GM12875 (cell line): Measurements from ENCODE around the gene DAAM1.

Experiments used
- H3K4me3 ChIP-seq: one replicate; pipeline ENCODE4 v1.5.1; 2011; ENCODE audit warnings: low read depth, low read length, control low read depth
- TF ChIP-seq, protein P1 (sequence below): IDR thresholded peaks from 2 replicates; pipeline ENCODE4 v1.5.1; 2011; ENCODE audit warnings: low read depth, mild to moderate bottlenecking, control low read depth, inconsistent platforms, low read length, moderate library complexity, borderline replicate concordance; ENCODE audit not compliant: insufficient read depth

The DAAM1 gene

GRCh38 chr14:59188461-59189090 is at the start of gene DAAM1:
Gene DAAM1 (plus strand): TSS chr14:59188667. CDS start chr14:59263478, 74,811 bp downstream.
- TF ChIP-seq, protein P1, sequence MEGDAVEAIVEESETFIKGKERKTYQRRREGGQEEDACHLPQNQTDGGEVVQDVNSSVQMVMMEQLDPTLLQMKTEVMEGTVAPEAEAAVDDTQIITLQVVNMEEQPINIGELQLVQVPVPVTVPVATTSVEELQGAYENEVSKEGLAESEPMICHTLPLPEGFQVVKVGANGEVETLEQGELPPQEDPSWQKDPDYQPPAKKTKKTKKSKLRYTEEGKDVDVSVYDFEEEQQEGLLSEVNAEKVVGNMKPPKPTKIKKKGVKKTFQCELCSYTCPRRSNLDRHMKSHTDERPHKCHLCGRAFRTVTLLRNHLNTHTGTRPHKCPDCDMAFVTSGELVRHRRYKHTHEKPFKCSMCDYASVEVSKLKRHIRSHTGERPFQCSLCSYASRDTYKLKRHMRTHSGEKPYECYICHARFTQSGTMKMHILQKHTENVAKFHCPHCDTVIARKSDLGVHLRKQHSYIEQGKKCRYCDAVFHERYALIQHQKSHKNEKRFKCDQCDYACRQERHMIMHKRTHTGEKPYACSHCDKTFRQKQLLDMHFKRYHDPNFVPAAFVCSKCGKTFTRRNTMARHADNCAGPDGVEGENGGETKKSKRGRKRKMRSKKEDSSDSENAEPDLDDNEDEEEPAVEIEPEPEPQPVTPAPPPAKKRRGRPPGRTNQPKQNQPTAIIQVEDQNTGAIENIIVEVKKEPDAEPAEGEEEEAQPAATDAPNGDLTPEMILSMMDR = no peak
- peak within 1 kb of the TSS; percentile 87 for H3K4me3 ChIP-seq

DNA sequence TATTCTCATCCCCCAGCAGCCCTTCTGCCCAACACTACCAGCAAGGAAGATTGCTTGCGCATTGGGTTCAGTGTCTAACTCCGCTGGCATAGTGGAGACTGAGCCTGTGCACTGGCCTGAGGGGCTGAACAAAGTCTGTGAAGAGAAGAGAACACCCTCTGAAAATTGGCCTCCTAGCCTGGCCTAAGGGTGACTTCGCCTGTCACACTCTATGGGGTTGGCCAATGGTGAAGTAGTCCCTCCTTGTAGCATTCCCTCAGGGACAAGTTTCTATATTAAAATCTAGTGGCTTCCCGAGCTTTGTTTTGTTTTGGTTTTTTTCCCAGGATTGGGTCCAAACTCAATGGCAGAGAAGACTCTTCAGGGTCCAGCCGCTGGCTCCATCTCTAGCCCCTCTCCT is 49.1 kb upstream of the DAAM1 start:
- TF ChIP-seq, protein P1 = no peak
- no peak overlapping the region for H3K4me3 ChIP-seq

GRCh38 chr14:59140106-59140843 is 48.2 kb upstream of the DAAM1 start:
- TF ChIP-seq, protein P1 = no peak

GRCh38 chr14:59146484-59146883 is 42.0 kb upstream of the DAAM1 start:
- no peak overlapping the region for H3K4me3 ChIP-seq
- TF ChIP-seq, protein P1 = no peak

More at GRCh38 chr14:59140106-59140843, 48.2 kb upstream of the DAAM1 start:
- H3K4me3 ChIP-seq = no peak overlapping the region

GRCh38 chr14:59147007-59147406 is 41.5 kb upstream of the DAAM1 start:
- H3K4me3 ChIP-seq = no peak overlapping the region
- TF ChIP-seq, protein P1 = no peak

DNA sequence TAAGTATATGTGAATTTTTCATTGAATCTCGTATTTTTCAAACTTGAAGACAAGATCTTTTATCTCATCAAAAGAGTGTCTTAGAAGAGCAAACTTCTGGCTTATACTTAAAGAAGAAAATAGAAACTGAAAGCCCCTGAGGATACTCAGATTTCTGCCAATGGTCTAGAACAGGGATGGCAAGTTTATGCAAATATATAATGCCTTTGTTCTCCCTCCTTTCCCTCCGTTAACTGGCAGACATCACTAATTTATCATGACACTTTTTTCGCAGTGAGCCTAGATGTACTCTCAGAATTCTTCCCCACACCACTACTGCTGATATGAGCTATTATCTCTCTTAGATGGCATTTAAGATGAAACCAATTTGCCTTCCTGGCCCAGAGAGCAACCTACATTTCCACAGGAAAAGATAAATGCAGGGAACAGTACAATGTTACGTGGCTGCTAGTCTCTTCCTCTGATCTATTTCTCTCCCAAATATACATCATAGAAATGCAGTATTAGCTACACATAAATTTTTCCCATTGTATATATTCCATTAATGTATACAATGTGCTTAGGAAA is 40.0 kb upstream of the DAAM1 start:
- no peak overlapping the region for H3K4me3 ChIP-seq
- TF ChIP-seq, protein P1 = no peak
